Activated CD8-positive, alpha-beta memory T cell treated with anti-CD3 and anti-CD28 coated beads, Interleukin-2, amount 10 ng/mL, durations not matched to agents 7 days and 5 days (primary cell): Measurements from ENCODE around the gene FAM13B. TPM values are rescaled to one million over a fixed set of nuclear protein-coding genes. Genes with fewer than 3 reads are reported as not detected.

Experiments used
- ATAC-seq: fragments of 150-1000 bp; cut with Tn5 transposase; one replicate; pipeline ENCODE4 v1.10.0; 2021; ENCODE audit warnings: moderate library complexity
- CTCF ChIA-PET: fragments of 350-600 bp; sonication (Branson Sonifier 250); formaldehyde crosslinking; loops from one replicate; lab custom pipeline; 2021; ENCODE audit warnings: antibody characterized with exemption; lab: Charles Lee
- DNase-seq: peaks from one replicate; pipeline ENCODE4 v3.0.0-alpha.2; 2020
- H3K27ac Mint-ChIP-seq: one replicate; pipeline ENCODE4 v1.8.0; 2021; ENCODE audit warnings: mild to moderate bottlenecking, mixed read lengths
- H3K27me3 Mint-ChIP-seq: one replicate; pipeline ENCODE4 v1.8.0; 2021; ENCODE audit warnings: mixed read lengths
- H3K36me3 Mint-ChIP-seq: one replicate; pipeline ENCODE4 v1.8.0; 2021; ENCODE audit warnings: mild to moderate bottlenecking, mixed read lengths
- H3K4me1 Mint-ChIP-seq: one replicate; pipeline ENCODE4 v1.8.0; 2021; ENCODE audit warnings: mixed read lengths
- H3K4me3 Mint-ChIP-seq: one replicate; pipeline ENCODE4 v1.8.0; 2021; ENCODE audit warnings: mild to moderate bottlenecking, moderate library complexity, mixed read lengths
- H3K9me3 Mint-ChIP-seq: one replicate; pipeline ENCODE4 v1.8.0; 2022; ENCODE audit warnings: low read depth, mixed read lengths
- total RNA-seq, 2 experiments: library from RNA; stranded (reverse); gene quantifications; one replicate each; pipeline ENCODE4 v1.2.3, GENCODE V29; 2021

The FAM13B gene
- total RNA-seq, 2 experiments from 2014 or later: 31.4 to 38.8 TPM

DNA sequence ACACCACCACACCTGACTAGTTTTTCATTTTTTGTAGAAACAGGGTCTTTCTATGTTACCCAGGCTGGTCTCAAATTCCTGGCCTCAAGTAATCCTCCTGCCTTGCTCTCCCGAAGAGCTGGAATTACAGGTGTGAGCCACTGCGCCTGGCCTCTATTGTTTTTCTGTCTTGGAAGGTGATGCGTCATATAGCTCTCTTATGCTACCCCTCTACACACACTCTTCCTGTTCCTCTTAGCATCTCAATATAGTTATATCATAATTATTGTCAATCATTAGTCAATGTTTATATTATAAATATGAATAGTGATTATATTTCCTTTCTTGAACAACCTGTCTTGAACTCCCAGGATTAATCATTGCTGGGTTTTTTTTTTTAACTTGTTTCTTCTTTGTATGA, 136.3 kb downstream of the FAM13B start:
- H3K9me3 Mint-ChIP-seq: no peaks in the 10 kb centered on the region
- CTCF ChIA-PET: no interaction called here

DNA sequence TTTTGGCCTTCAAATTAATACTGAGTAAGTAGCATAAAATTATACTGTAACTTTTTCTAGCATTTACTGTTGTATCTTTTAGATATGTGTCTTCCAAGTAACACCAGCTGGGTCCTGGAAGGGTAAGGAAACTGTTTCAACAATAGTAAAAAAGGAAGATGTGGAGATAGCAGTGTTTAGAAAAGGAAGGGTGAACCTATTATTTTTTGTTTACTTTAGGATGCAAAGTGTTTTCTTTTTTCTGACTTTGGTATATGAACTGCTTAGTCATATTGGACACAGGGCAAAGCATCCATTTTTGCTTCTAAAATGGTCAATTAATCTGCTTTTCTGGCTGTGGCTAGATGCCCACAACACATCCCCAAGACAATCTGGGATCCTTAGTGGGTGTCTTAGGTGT, 138.3 kb downstream of the FAM13B start:
- H3K36me3 Mint-ChIP-seq: no peaks in the 10 kb centered on the region
- DNase-seq (no peak), ATAC-seq (no peak)
- no peaks in the 10 kb centered on the region for H3K9me3 Mint-ChIP-seq
- H3K27me3 Mint-ChIP-seq: peaks cover 8% of the 10 kb centered on the region
- CTCF ChIA-PET: interaction anchor here (0.7 kb wide), 1 partner anchor 31 kb away, joined by 3 read pairs; no protein-coding TSS in a partner anchor
- H3K4me3 Mint-ChIP-seq: no peak overlapping the region
- H3K27ac Mint-ChIP-seq: no peak overlapping the region
- peaks cover 3% of the 10 kb centered on the region for H3K4me1 Mint-ChIP-seq

More for the DNA sequence above, 136.3 kb downstream of the FAM13B start:
- Mint-ChIP-seq H3K27ac (no peak overlapping the region), H3K27me3 (peaks cover 8% of the 10 kb centered on the region), H3K36me3 (no peaks in the 10 kb centered on the region), H3K4me3 (no peak overlapping the region), H3K4me1 (no peaks in the 10 kb centered on the region)
- ATAC-seq (no peak), DNase-seq (no peak)

DNA sequence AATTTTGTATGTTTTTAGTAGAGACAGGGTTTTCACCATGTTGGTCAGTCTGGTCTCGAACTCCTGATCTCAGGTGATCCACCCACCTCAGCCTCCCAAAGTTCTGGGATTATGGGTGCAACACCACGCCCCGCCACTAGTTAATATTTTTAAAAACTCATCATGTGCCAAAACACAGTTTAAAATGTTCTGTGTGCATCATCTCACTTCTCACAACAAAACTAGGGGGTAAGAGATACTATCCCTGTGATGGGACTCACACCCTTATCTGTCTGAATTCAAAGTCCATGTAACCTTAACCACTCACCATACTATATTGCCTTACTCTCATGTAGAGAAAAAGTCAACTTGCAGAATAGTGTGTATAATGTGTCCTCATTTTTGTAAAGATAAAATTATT, 141.0 kb downstream of the FAM13B start:
- CTCF ChIA-PET: interaction anchor here (1.1 kb wide), 1 partner anchor 113 kb away, joined by 3 read pairs; no protein-coding TSS in a partner anchor
- ATAC-seq (no peak), DNase-seq (no peak)
- Mint-ChIP-seq H3K36me3 (no peaks in the 10 kb centered on the region), H3K27me3 (peaks cover 8% of the 10 kb centered on the region), H3K4me1 (peaks cover 21% of the 10 kb centered on the region), H3K9me3 (no peaks in the 10 kb centered on the region), H3K27ac (no peak overlapping the region), H3K4me3 (no peak overlapping the region)

DNA sequence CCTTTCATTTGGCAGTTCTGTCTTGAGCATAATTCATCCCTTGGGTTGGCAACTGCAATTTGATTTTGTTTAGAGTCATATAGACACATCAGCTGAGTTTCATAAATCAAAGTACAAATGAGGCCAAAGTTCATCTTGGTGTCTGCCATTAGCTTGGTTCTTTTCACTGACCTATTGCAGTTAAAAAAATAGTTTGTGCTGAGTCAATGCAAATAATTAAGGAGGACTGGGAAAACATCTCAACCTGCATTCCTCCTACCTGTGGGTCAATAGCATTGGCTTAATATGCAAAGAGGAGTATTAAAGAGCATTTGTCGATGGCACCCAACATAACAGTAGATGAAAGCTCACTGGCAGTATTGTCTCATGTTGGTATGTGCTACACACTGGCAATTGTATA, 142.0 kb downstream of the FAM13B start:
- Mint-ChIP-seq H3K4me1 (peaks cover 23% of the 10 kb centered on the region), H3K27ac (no peak overlapping the region), H3K4me3 (no peak overlapping the region), H3K36me3 (no peaks in the 10 kb centered on the region), H3K27me3 (peaks cover 8% of the 10 kb centered on the region), H3K9me3 (no peaks in the 10 kb centered on the region)
- CTCF ChIA-PET: interaction anchor here (0.6 to 1.6 kb wide), 4 partner anchors 17 to 139 kb away, joined by 3 to 4 read pairs (median 3); no protein-coding TSS in a partner anchor
- ATAC-seq (no peak), DNase-seq (no peak)

DNA sequence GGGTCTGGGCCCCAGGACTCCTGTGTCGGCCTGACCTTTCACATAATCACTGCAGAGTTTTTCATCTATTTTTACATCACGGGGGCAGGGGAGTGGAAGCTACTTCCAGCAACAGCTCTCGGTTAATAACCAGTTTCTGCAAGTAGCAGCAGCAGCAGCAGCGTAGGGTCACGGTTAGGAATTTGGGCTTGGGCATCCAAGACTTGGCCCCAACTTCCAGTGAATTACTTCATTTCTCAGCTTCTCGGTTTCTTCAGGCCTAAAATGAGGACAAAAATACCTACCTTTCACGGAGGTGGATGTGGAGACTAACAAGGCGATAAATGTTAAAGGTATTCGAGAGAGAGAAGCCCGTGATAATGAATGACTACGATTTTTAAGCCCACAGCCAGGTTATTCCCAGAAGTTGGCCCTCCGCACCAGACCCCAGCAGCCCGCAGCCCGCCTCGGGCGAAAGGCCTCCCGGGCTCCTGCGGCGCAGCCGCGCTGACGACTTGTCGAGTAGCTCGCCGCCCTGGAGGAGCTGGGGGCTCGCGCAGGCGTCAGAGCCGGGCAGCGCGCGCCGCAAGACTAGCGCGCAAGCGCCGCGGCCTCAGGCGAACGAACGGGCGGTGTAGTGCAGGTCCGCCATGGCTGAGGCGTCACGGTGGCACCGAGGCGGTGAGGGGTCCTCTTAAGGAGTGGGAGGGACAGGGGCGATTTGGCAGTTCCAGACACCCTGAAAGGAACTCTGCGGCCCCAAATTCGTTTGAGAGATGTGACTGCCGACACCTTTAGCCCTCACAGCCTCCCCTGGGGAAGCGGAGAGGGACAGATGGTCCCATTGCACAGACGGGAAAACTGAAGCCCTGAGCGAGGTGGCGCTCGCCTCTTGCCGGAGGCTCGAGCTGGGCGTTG, 143.8 kb downstream of the FAM13B start, which contains the start of gene PKD2L2:
Gene PKD2L2, plus strand, starts transcription at position 595 of the 897 bp plus-strand sequence. Its CDS starts 35 bp downstream, at position 630.
- DNase-seq (peak; percentile 90), ATAC-seq (peak; percentile 99)
- no peaks in the 10 kb centered on the region for H3K36me3 Mint-ChIP-seq
- H3K27me3 Mint-ChIP-seq: peaks cover 8% of the 10 kb centered on the region
- H3K4me3 Mint-ChIP-seq: peak within 1 kb of the TSS; percentile 81
- H3K9me3 Mint-ChIP-seq: no peaks in the 10 kb centered on the region
- peak within 1 kb of the TSS; percentile 93 for H3K27ac Mint-ChIP-seq
- CTCF ChIA-PET: interaction anchor here (0.6 to 1.6 kb wide), 11 partner anchors 8 to 259 kb away, joined by 3 to 4 read pairs (median 3); no protein-coding TSS in a partner anchor
- peaks cover 23% of the 10 kb centered on the region for H3K4me1 Mint-ChIP-seq

- ATAC-seq: no peak
- CTCF ChIA-PET: interaction anchor here (1.1 to 1.4 kb wide), 3 partner anchors 8 to 19 kb away, joined by 3 to 4 read pairs (median 3); no protein-coding TSS in a partner anchor
- Mint-ChIP-seq H3K4me3 (peak overlapping the region; percentile 81), H3K27me3 (peaks cover 3% of the 10 kb centered on the region), H3K36me3 (no peaks in the 10 kb centered on the region), H3K4me1 (peaks cover 23% of the 10 kb centered on the region), H3K27ac (peak overlapping the region; percentile 93), H3K9me3 (no peaks in the 10 kb centered on the region)
- DNase-seq: no peak
These were observed 144.4 kb downstream of the FAM13B start for GRCh38 chr5:137888466-137888862.

Other genes starting within 250 kb of the FAM13B start
- not detected for gene MYOT, start 165.2 kb downstream of the FAM13B start, total RNA-seq
- gene PKD2L2, start 143.6 kb downstream of the FAM13B start, total RNA-seq: under 1 TPM in 1 of 2 experiments, not detected in 1; 0.38 TPM
- not detected for gene WNT8A, start 51.0 kb upstream of the FAM13B start, total RNA-seq
- gene NME5, start 106.3 kb upstream of the FAM13B start, total RNA-seq: not detected
- 10 to 100 TPM; 74.1 to 86.7 TPM for gene BRD8, start 145.6 kb upstream of the FAM13B start, total RNA-seq
- gene KIF20A, start 146.0 kb upstream of the FAM13B start, total RNA-seq: 10 to 100 TPM; 61.7 to 64.3 TPM
- 10 to 100 TPM; 37.0 to 42.7 TPM for gene CDC23, start 180.2 kb upstream of the FAM13B start, total RNA-seq
- gene GFRA3, start 241.5 kb upstream of the FAM13B start, total RNA-seq: under 1 TPM; 0.15 to 0.19 TPM